Measurements from ENCODE around the gene FLYWCH2. TPM values are rescaled to one million over a fixed set of nuclear protein-coding genes. Genes with fewer than 3 reads are reported as not detected.
A peak's percentile ranks its signal among the peaks of the same experiment; 100 is the strongest.

FLYWCH2 gene
- total and polyA plus RNA-seq, 7 donors = 27.5 to 64.2 (median 43.2) TPM

DNA sequence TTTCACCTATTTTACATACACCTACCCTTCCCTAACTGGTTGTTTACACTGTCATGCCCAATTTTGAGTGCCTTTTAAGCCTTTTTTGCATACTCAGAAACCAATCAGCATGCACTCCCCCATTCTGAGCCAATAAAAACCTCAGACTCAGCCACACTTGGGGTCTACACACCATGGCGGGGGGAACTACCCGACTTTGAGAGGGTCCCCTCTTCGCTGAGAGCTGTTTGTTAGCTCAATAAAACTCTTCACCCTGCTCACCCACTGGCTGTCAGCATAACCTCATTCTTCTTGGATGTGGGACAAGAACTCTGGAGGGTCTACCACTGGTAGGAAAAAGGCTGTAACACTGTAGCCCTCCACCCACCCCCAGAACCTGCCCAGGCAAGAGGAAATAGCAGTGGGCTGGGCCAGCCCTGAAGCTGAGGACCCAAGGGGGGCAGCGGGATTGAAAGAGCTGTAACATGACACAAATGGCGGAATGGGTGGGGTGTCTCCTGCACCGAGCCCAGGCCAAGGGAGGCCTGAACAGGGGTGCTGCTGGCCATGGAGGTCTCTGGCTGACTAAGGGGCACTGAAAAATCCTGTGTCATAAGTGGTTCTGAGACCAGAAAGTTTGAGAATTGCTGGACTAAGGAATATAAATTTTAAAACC, 3.0 kb upstream of the FLYWCH2 start:
- 92% methylated on average over 6 of the region's 6 CpGs for WGBS, 2 donors
- H3K36me3 ChIP-seq = no peaks in the 10 kb centered on the region

DNA sequence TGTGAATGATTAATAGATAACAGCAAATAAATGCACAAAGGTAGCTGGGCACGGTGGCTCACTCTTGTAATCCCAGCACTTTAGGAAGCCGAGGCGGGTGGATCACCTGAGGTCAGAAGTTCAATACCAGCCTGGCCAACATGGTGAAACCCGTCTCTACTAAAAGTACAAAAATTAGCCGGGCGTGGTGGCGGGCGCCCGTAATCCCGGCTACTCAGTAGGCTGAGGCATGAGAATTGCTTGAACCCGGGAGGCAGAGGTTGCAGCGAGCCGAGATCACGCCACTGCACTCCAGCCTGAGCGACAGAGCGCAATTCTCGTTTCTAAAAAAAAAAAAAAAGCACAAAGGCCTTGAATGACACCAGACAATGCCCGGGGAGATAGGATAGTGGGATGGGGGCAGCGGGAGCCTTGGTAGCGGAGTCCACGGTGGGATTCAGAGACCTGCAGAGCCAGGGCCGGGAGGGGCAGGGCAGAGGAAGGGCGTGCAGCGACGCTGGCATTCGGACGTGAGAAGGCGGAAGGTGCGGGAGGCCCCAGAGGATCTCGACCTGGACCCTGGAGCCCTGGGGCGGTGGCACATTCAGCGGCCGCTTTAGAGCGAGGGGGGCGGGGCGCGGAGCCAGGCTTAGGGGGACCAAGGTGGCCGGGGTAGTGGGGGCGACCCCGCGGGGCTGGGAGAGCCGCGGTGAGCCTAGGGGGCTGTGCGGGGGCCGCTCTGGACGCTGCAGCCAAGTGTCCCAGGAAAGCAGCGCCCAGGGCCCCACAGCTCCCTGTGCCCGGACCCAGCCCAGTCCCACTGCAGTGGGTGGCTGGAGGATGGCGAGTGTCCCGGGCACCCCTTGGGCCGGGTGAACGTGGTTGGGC, 999 bp upstream of the FLYWCH2 start:
- TF ChIP-seq EP300 (IDR thresholded peaks at IDR 0.05) (no peak), POLR2A (IDR thresholded peaks at IDR 0.05) (no peak), POLR2AphosphoS5 (IDR thresholded peaks at IDR 0.05) (peak in 1 of 4 donors; percentile 70)
- Histone ChIP-seq H3K4me3 (peak overlapping the region; percentile 67 to 99 (median 80)), H3K36me3 (no peaks in the 10 kb centered on the region), H3K27ac (peak overlapping the region; percentile 94 to 100 (median 98)), H3K27me3 (no peaks in the 10 kb centered on the region), H3K9me3 (no peaks in the 10 kb centered on the region), H3K4me1 (peaks cover 0 to 16% (median 10%) of the 10 kb centered on the region in 4 donors)
- WGBS, 2 donors = 2 to 7% methylated on average over 52 of the region's 52 CpGs
- peak; percentile 75 for DNase-seq
- intact Hi-C loops (cut with DNase I) = loop anchor here (2.0 to 5.0 kb wide), 3 partner anchors 23 to 455 kb away; partner anchors contain the start of gene CCNF

More for the DNA sequence above, 3.0 kb upstream of the FLYWCH2 start:
- no peak for DNase-seq
- Histone ChIP-seq H3K4me1 (peaks cover 0 to 16% (median 10%) of the 10 kb centered on the region in 4 donors), H3K27me3 (no peaks in the 10 kb centered on the region), H3K9me3 (no peaks in the 10 kb centered on the region), H3K4me3 (no peak overlapping the region), H3K27ac (no peak overlapping the region)
- intact Hi-C loops (cut with DNase I) = loop anchor here (5.0 kb wide), 2 partner anchors 37 to 453 kb away; partner anchors contain the start of gene CCNF
- TF ChIP-seq, protein P1, sequence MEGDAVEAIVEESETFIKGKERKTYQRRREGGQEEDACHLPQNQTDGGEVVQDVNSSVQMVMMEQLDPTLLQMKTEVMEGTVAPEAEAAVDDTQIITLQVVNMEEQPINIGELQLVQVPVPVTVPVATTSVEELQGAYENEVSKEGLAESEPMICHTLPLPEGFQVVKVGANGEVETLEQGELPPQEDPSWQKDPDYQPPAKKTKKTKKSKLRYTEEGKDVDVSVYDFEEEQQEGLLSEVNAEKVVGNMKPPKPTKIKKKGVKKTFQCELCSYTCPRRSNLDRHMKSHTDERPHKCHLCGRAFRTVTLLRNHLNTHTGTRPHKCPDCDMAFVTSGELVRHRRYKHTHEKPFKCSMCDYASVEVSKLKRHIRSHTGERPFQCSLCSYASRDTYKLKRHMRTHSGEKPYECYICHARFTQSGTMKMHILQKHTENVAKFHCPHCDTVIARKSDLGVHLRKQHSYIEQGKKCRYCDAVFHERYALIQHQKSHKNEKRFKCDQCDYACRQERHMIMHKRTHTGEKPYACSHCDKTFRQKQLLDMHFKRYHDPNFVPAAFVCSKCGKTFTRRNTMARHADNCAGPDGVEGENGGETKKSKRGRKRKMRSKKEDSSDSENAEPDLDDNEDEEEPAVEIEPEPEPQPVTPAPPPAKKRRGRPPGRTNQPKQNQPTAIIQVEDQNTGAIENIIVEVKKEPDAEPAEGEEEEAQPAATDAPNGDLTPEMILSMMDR (IDR thresholded peaks at IDR 0.05) = no peak
- no peak for TF ChIP-seq POLR2A (IDR thresholded peaks at IDR 0.05)
- no peak for TF ChIP-seq EP300 (IDR thresholded peaks at IDR 0.05)
- TF ChIP-seq POLR2AphosphoS5 (IDR thresholded peaks at IDR 0.05) = no peak

DNA sequence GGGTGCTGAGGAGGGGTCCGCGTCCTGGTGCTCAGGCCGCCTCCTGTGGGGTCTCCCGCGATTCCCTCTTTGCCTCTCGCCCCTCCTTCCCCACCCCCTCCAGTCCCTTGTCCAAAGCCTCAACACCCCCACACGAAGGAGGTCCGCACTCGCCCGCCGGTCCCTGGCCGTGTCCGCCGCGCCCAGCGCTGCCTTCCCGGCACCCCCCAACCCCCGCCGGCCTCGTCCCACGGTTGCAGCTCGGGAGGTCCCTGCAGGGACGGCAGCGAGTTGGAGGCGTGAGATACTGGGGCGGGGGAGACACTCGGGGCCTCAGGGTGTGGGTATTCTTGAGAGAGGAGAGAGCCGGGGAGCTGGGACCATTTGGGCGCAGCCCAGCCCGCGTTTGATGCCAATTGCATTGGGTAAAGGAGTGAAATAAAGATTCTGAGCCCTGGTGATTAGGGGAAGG, 468 bp downstream of the FLYWCH2 start:
- Histone ChIP-seq H3K27ac (peak overlapping the region; percentile 94 to 100 (median 98)), H3K4me1 (peaks cover 0 to 16% (median 10%) of the 10 kb centered on the region in 4 donors), H3K27me3 (no peaks in the 10 kb centered on the region), H3K36me3 (no peaks in the 10 kb centered on the region), H3K4me3 (peak overlapping the region; percentile 67 to 99 (median 80)), H3K9me3 (no peaks in the 10 kb centered on the region)
- DNase-seq = no peak
- TF ChIP-seq POLR2AphosphoS5 (IDR thresholded peaks at IDR 0.05) (no peak), POLR2A (IDR thresholded peaks at IDR 0.05) (no peak), EP300 (IDR thresholded peaks at IDR 0.05) (no peak)
- TF ChIP-seq, protein P1 (IDR thresholded peaks at IDR 0.05) = no peak
- intact Hi-C loops (cut with DNase I) = loop anchor here (2.0 to 5.0 kb wide), 3 partner anchors 21 to 456 kb away; partner anchors contain the start of gene CCNF
- WGBS, 2 donors = 1% methylated on average over 31 of the region's 31 CpGs

DNA sequence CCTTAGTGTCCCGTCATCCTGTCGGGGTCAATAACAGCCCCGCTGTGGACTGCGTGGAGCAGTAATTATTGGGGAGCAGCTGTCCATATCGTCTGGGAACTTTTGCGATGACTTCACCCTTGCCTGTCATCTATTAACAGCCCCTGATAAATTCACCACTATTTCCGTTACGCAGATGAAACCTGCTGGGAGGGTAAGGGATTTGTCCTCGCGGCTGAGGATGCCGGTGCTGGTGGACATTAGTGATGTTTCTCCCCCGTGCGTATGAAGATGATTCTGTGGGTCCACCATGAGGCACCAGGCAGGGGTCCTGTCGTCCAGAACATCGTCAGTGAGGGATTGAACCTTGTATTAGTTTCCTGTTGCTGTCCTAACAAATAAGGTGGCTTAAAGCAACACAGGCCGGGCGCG, 1.0 kb downstream of the FLYWCH2 start:
- peaks cover 0 to 16% (median 10%) of the 10 kb centered on the region in 4 donors for H3K4me1 ChIP-seq
- WGBS, 2 donors = 56 to 72% methylated on average over 18 of the region's 18 CpGs
- no peak for DNase-seq
- no peaks in the 10 kb centered on the region for H3K36me3 ChIP-seq
- no peaks in the 10 kb centered on the region for H3K9me3 ChIP-seq
- TF ChIP-seq EP300 (IDR thresholded peaks at IDR 0.05) = no peak
- TF ChIP-seq, protein P1 (IDR thresholded peaks at IDR 0.05) = no peak
- no peak for TF ChIP-seq POLR2AphosphoS5 (IDR thresholded peaks at IDR 0.05)
- TF ChIP-seq POLR2A (IDR thresholded peaks at IDR 0.05) = no peak
- peak overlapping the region; percentile 67 to 99 (median 80) for H3K4me3 ChIP-seq
- peak overlapping the region; percentile 94 to 100 (median 98) for H3K27ac ChIP-seq
- H3K27me3 ChIP-seq = no peaks in the 10 kb centered on the region
- intact Hi-C loops (cut with DNase I) = loop anchor here (5.0 kb wide), 2 partner anchors 33 to 457 kb away; partner anchors contain the start of gene CCNF
